PC-3 (cell line): ENCODE data around the gene MATN1. TPM values are rescaled to one million over a fixed set of nuclear protein-coding genes. Genes with fewer than 3 reads are reported as not detected.

ENCODE experiments used
- ATAC-seq: fragments of 200-7000 bp; cut with Tn5 transposase; 2 replicates; pipeline ENCODE4 v1.9.1; 2020; ENCODE audit warnings: mild to moderate bottlenecking, moderate library complexity
- BruUV-seq: library from RNA; stranded (reverse); fragments of 400-500 nt; replicated peaks from 2 replicates; lab custom pipeline; 2021; lab: Mats Ljungman, UMichigan
- CTCF ChIA-PET: fragments of 300-600 bp; sonication (Branson Sonifier 250); formaldehyde crosslinking; loops from one replicate; lab custom pipeline; 2022; ENCODE audit warnings: antibody characterized with exemption; lab: Charles Lee
- POLR2A ChIA-PET: fragments of 300-600 bp; sonication (Branson Sonifier 250); formaldehyde crosslinking; loops from one replicate; lab custom pipeline; 2022; ENCODE audit warnings: antibody characterized with exemption; ENCODE audit not compliant: unreplicated experiment; lab: Charles Lee
- DNase-seq: peaks from one replicate; pipeline ENCODE4 v3.0.0-alpha.2; 2015
- H2AFZ ChIP-seq: fragments of 300-600 bp; sonication (generic); 2 replicates; pipeline ENCODE4 v1.6.0; 2016; ENCODE audit warnings: antibody characterized with exemption, low read length
- H3F3A ChIP-seq: fragments of 300-600 bp; sonication (generic); one replicate; pipeline ENCODE4 v1.6.0; 2017; ENCODE audit warnings: antibody characterized with exemption, low read length, control low read depth, mild to moderate bottlenecking; ENCODE audit not compliant: unreplicated experiment
- H3K27ac ChIP-seq: fragments of 300-600 bp; sonication (generic); 2 replicates; pipeline ENCODE4 v1.5.1; 2016; ENCODE audit warnings: mild to moderate bottlenecking, low read length
- H3K27me3 ChIP-seq: fragments of 300-600 bp; sonication (generic); 2 replicates; pipeline ENCODE4 v1.6.1; 2016; ENCODE audit warnings: low read length, mixed read lengths
- H3K36me3 ChIP-seq: fragments of 300-600 bp; sonication (generic); 2 replicates; pipeline ENCODE4 v1.6.1; 2016; ENCODE audit warnings: low read depth, mixed run types, low read length, mixed read lengths
- H3K4me1 ChIP-seq: fragments of 300-600 bp; sonication (generic); 2 replicates; pipeline ENCODE4 v1.5.1; 2016; ENCODE audit warnings: low read length; ENCODE audit not compliant: insufficient read depth
- H3K4me2 ChIP-seq: fragments of 300-600 bp; sonication (generic); 2 replicates; pipeline ENCODE4 v1.6.0; 2016; ENCODE audit warnings: low read length
- H3K4me3 ChIP-seq: fragments of 300-600 bp; sonication (generic); 2 replicates; pipeline ENCODE4 v1.5.1; 2016; ENCODE audit warnings: mild to moderate bottlenecking, low read length, mixed read lengths
- H3K79me2 ChIP-seq: fragments of 300-600 bp; sonication (generic); 2 replicates; pipeline ENCODE4 v1.6.1; 2017; ENCODE audit warnings: low read length, mixed read lengths
- H3K9ac ChIP-seq: fragments of 300-600 bp; sonication (generic); 2 replicates; pipeline ENCODE4 v1.6.0; 2016; ENCODE audit warnings: mild to moderate bottlenecking, low read length
- H3K9me2 ChIP-seq: fragments of 300-600 bp; sonication (generic); replicated peaks from 2 replicates; pipeline ENCODE4 v1.6.1; 2016; ENCODE audit warnings: mixed run types, low read length, mixed read lengths
- H3K9me3 ChIP-seq: fragments of 300-600 bp; sonication (generic); 2 replicates; pipeline ENCODE4 v1.6.1; 2016; ENCODE audit warnings: low read length, mixed read lengths
- H4K20me1 ChIP-seq: fragments of 300-600 bp; sonication (generic); 2 replicates; pipeline ENCODE4 v1.6.1; 2016; ENCODE audit warnings: low read length, mixed read lengths
- CTCF ChIP-seq: fragments of 300-600 bp; sonication (generic); conservative IDR thresholded peaks from 2 replicates; pipeline ENCODE4 v1.5.1; 2017; ENCODE audit warnings: antibody characterized with exemption, low read depth, mild to moderate bottlenecking, low read length
- EZH2 ChIP-seq: fragments of 300-600 bp; sonication (generic); IDR thresholded peaks from one replicate; pipeline ENCODE4 v1.6.1; 2017; ENCODE audit warnings: antibody characterized with exemption, mild to moderate bottlenecking, low read length; ENCODE audit not compliant: unreplicated experiment
- EZH2phosphoT487 ChIP-seq: fragments of 300-600 bp; sonication (generic); IDR thresholded peaks from 2 replicates; pipeline ENCODE4 v1.6.1; 2018; ENCODE audit warnings: mild to moderate bottlenecking, antibody characterized with exemption, low read length, borderline replicate concordance
- intact Hi-C: fragments of 100-400 bp; cut with micrococcal nuclease; formaldehyde crosslinking; loops from 2 replicates; pipeline ENCODE4 v1.9.0; 2023
- total RNA-seq: library from RNA; depleted of rRNA; stranded (reverse); fragments of >200 nt; gene quantifications from 2 replicates; pipeline ENCODE4 v1.2.3, GENCODE V29; 2014

Gene MATN1
- total RNA-seq, 1 experiment from 2014 or later = not detected

- H3K9me3 ChIP-seq = no peaks in the 10 kb centered on the region
- H4K20me1 ChIP-seq = no peaks in the 10 kb centered on the region
- no peaks in the 10 kb centered on the region for H3F3A ChIP-seq
- H2AFZ ChIP-seq = no peak overlapping the region
- no peaks in the 10 kb centered on the region for H3K9me2 ChIP-seq
- DNase-seq (no peak), ATAC-seq (no peak)
- no peak overlapping the region for H3K4me2 ChIP-seq
- no peaks in the 10 kb centered on the region for H3K79me2 ChIP-seq
- BruUV-seq = no TSS peak
- H3K27ac ChIP-seq = no peak overlapping the region
- H3K36me3 ChIP-seq = no peaks in the 10 kb centered on the region
- no peak for TF ChIP-seq EZH2phosphoT487
- no peak for TF ChIP-seq CTCF
- no peak for TF ChIP-seq EZH2
- H3K27me3 ChIP-seq = no peaks in the 10 kb centered on the region
- no peak overlapping the region for H3K4me3 ChIP-seq
- H3K4me1 ChIP-seq = no peaks in the 10 kb centered on the region
- POLR2A ChIA-PET = no interaction called here
- no peak overlapping the region for H3K9ac ChIP-seq
- CTCF ChIA-PET = interaction anchor here (0.6 to 1.0 kb wide), 2 partner anchors 11 to 52 kb away, joined by 3 read pairs; no protein-coding TSS in a partner anchor
- intact Hi-C loops = no loop called here
Measured at GRCh38 chr1:30730346-30731108, 7.1 kb upstream of the MATN1 start.

GRCh38 chr1:30729901-30730300, 6.5 kb upstream of the MATN1 start:
- H4K20me1 ChIP-seq = no peaks in the 10 kb centered on the region
- ChIA-PET CTCF (interaction anchor here (1.0 kb wide), 1 partner anchor 11 kb away, joined by 3 read pairs; no protein-coding TSS in a partner anchor), POLR2A (no interaction called here)
- H3K27me3 ChIP-seq = no peaks in the 10 kb centered on the region
- ATAC-seq (no peak), DNase-seq (no peak)
- H3K4me3 ChIP-seq = no peak overlapping the region
- no peak overlapping the region for H2AFZ ChIP-seq
- TF ChIP-seq EZH2phosphoT487 (no peak), CTCF (no peak), EZH2 (no peak)
- no peaks in the 10 kb centered on the region for H3F3A ChIP-seq
- no peaks in the 10 kb centered on the region for H3K9me2 ChIP-seq
- H3K36me3 ChIP-seq = no peaks in the 10 kb centered on the region
- H3K9ac ChIP-seq = no peak overlapping the region
- no peak overlapping the region for H3K4me2 ChIP-seq
- intact Hi-C loops = no loop called here
- no peaks in the 10 kb centered on the region for H3K9me3 ChIP-seq
- H3K27ac ChIP-seq = no peak overlapping the region
- no TSS peak for BruUV-seq
- no peaks in the 10 kb centered on the region for H3K4me1 ChIP-seq
- H3K79me2 ChIP-seq = no peaks in the 10 kb centered on the region
